K562 (cell line): ENCODE results near the gene TP73. TPM values are rescaled to one million over a fixed set of nuclear protein-coding genes. Genes with fewer than 3 reads are reported as not detected.

Source experiments
- DACH1 ChIP-seq: fragments of 450-650 bp; IDR thresholded peaks from 2 replicates; pipeline ENCODE4 v1.6.1; 2018; ENCODE audit not compliant: partially characterized antibody
- DIDO1 ChIP-seq: fragments of 450-650 bp; IDR thresholded peaks from 2 replicates; pipeline ENCODE4 v1.6.1; 2016; ENCODE audit warnings: low read depth, missing biosample characterization, missing genetic modification characterization
- ELF1 ChIP-seq: fragments of 200-800 bp; sonication (Bioruptor generic); IDR thresholded peaks from 2 replicates; pipeline ENCODE4 v1.6.1; 2016; ENCODE audit warnings: missing genetic modification characterization, missing compliant biosample characterization
- FOXK2 ChIP-seq, 2 experiments: fragments of 450-650 bp; IDR thresholded peaks in 1 of 2; conservative IDR thresholded peaks in 1 of 2; 2 replicates each; pipeline ENCODE4 v1.6.1; 2016; ENCODE audit warnings: low read depth in 2 of 2, mild to moderate bottlenecking in 1 of 2
- HLTF ChIP-seq: fragments of 450-650 bp; IDR thresholded peaks from 2 replicates; pipeline ENCODE4 v1.6.1; 2016
- HNRNPLL ChIP-seq: fragments of 200-400 bp; formaldehyde crosslinking; IDR thresholded peaks from 2 replicates; pipeline ENCODE4 v1.6.1; 2017; ENCODE audit warnings: low read length, low read depth, mild to moderate bottlenecking; ENCODE audit not compliant: poor library complexity, severe bottlenecking
- KAT8 ChIP-seq: fragments of 450-650 bp; IDR thresholded peaks from 2 replicates; pipeline ENCODE4 v1.6.1; 2016; ENCODE audit warnings: low read depth, mild to moderate bottlenecking
- MECOM ChIP-seq: fragments of 250-450 bp; sonication (Bioruptor Pico); IDR thresholded peaks from 2 replicates; pipeline ENCODE4 v1.8.0; 2022; ENCODE audit warnings: inconsistent platforms
- MED1 ChIP-seq: sonication (generic); formaldehyde crosslinking; IDR thresholded peaks from 2 replicates; pipeline ENCODE4 v1.8.1; 2023; ENCODE audit warnings: missing genetic modification reagents, borderline replicate concordance
- NCOA4 ChIP-seq: fragments of 450-650 bp; IDR thresholded peaks from 2 replicates; pipeline ENCODE4 v1.6.1; 2018; ENCODE audit warnings: mild to moderate bottlenecking; ENCODE audit not compliant: partially characterized antibody
- PHTF2 ChIP-seq: fragments of 250-450 bp; sonication (Bioruptor Pico); IDR thresholded peaks from 2 replicates; pipeline ENCODE4 v1.5.0; 2021; ENCODE audit warnings: mild to moderate bottlenecking
- PTTG1 ChIP-seq: fragments of 450-650 bp; IDR thresholded peaks from 2 replicates; pipeline ENCODE4 v1.6.1; 2016; ENCODE audit warnings: low read depth, mild to moderate bottlenecking, missing genetic modification characterization, missing compliant biosample characterization
- SMAD1 ChIP-seq: fragments of 150-350 bp; IDR thresholded peaks from 2 replicates; pipeline ENCODE4 v1.6.1; 2014; ENCODE audit warnings: low read length, low read depth; ENCODE audit not compliant: partially characterized antibody
- TEAD2 ChIP-seq: fragments of 450-650 bp; IDR thresholded peaks from 2 replicates; pipeline ENCODE4 v1.6.1; 2016; ENCODE audit warnings: missing genetic modification characterization, control low read depth, missing compliant biosample characterization
- TRIM28 ChIP-seq: fragments of 450-650 bp; IDR thresholded peaks from 2 replicates; pipeline ENCODE4 v1.6.1; 2017
- U2AF2 ChIP-seq: fragments of 200-400 bp; formaldehyde crosslinking; optimal IDR thresholded peaks from 2 replicates; pipeline ENCODE3; 2017; ENCODE audit warnings: low read depth, mild to moderate bottlenecking, low read length
- ZFPM2 ChIP-seq: fragments of 250-450 bp; sonication (Bioruptor Pico); IDR thresholded peaks from 2 replicates; pipeline ENCODE4 v1.5.1; 2022; ENCODE audit warnings: mild to moderate bottlenecking
- ZNF232 ChIP-seq: sonication (generic); formaldehyde crosslinking; IDR thresholded peaks from 2 replicates; pipeline ENCODE4 v1.8.0; 2022; ENCODE audit warnings: mild to moderate bottlenecking, missing genetic modification reagents
- polyA plus RNA-seq, 8 experiments: library from polyadenylated mRNA; depleted of rRNA in 4 of 8; stranded (reverse) in 5 of 8; unstranded in 3 of 8; fragments of >200 nt; fragmentation: Nextera tagmentation in 2 of 8; fragmentation: Illumina TruSeq in 1 of 8; extraction: Ambion mirVana in 2 of 8; extraction: Trizol in 1 of 8; gene quantifications; 2 replicates each; pipeline versions ENCODE4 v1.2.1 to v1.2.3, GENCODE V29; 2011 to 2014; ENCODE audit warnings: inconsistent platforms in 1 of 8, missing spikeins in 1 of 8
- total RNA-seq, 7 experiments: library from RNA; depleted of rRNA in 6 of 7; stranded (reverse); fragments of >200 nt in 6 of 7; fragmentation: Illumina TruSeq in 2 of 7; extraction: Trizol in 2 of 7; gene quantifications; 2 replicates each; pipeline versions ENCODE4 v1.2.1 to v1.2.3, GENCODE V29; 2011 to 2021; ENCODE audit warnings: low replicate concordance in 1 of 7
- TF ChIP-seq, protein P1 (sequence below): fragments of 250-450 bp; sonication (Bioruptor Pico); IDR thresholded peaks from 2 replicates; pipeline ENCODE4 v1.5.0; 2020; ENCODE audit warnings: mild to moderate bottlenecking, borderline replicate concordance
- TF ChIP-seq, protein P2 (sequence below): fragments of 450-650 bp; IDR thresholded peaks from 2 replicates; pipeline ENCODE4 v1.6.1; 2016; ENCODE audit warnings: low read depth

TP73 gene
- total and polyA plus RNA-seq, 9 of the 15 experiments (the other 6 are each of a cell fraction or from before 2014, with no cell fraction given): 0.07 to 1.6 (median 0.40) TPM; not detected in 2

DNA sequence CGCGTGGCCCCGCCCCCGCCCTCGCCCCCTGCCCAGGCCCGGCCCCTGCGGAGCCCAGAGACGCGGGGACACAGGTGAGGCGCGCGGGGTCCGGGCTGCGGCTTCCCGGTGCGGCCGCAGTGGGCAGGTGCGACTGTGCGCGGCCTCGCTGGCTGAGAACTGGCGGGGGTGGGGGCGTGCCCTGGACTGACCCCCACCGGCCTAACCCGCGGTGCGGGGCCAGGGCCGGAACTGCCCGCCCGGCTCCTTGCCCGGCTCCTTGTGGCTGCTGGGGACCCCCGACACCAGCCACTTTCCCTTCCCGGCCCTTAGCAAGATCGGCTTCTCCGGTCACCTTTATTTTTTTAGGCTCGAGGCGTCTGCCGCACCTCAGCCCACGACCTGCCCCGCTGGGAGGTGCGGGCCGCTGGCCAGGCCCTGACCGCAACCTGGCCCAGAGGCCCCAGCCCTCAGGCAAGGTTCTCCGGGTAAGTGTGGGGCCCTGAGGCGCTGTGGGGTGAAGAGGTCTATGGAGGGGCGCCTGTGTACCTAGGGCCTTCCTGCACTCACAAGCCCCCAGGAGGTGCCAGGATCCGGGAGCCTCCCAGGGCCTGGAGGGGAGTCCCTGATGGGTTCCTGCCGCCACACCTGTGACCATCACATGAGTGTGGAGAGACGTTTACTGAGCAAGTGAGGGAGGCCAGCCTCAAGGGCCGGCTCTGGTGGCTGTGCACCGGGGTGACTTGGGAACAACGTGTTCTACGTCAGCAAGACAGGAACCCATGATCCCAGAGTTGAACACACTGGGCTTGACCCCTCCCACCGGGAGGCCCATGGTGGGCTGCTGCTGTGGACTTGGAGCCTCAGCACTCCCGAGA is 120.6 kb downstream of the TP73 start, which contains the start of gene SMIM1 (continued):
- TF ChIP-seq, protein P1, sequence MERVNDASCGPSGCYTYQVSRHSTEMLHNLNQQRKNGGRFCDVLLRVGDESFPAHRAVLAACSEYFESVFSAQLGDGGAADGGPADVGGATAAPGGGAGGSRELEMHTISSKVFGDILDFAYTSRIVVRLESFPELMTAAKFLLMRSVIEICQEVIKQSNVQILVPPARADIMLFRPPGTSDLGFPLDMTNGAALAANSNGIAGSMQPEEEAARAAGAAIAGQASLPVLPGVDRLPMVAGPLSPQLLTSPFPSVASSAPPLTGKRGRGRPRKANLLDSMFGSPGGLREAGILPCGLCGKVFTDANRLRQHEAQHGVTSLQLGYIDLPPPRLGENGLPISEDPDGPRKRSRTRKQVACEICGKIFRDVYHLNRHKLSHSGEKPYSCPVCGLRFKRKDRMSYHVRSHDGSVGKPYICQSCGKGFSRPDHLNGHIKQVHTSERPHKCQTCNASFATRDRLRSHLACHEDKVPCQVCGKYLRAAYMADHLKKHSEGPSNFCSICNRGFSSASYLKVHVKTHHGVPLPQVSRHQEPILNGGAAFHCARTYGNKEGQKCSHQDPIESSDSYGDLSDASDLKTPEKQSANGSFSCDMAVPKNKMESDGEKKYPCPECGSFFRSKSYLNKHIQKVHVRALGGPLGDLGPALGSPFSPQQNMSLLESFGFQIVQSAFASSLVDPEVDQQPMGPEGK (CRISPR knock-in tag): no peak
- TF ChIP-seq ZNF232 (CRISPR knock-in tag) (no peak), DIDO1 (no peak), TRIM28 (no peak), FOXK2 (conservative IDR thresholded peaks at IDR 0.05 in 1 of 2, IDR thresholded peaks at IDR 0.05 in 1 of 2; ENCODE audit: low read depth in 2 of 2) (no peak), DACH1 (no peak), MED1 (CRISPR knock-in tag) (no peak), PHTF2 (CRISPR knock-in tag) (no peak), ZFPM2 (CRISPR knock-in tag) (no peak), HLTF (no peak), TEAD2 (tag) (no peak), NCOA4 (no peak), KAT8 (no peak), PTTG1 (tag) (no peak), U2AF2 (no peak), MECOM (CRISPR knock-in tag) (no peak), HNRNPLL (no peak), SMAD1 (no peak), ELF1 (tag) (no peak)
- TF ChIP-seq, protein P2, sequence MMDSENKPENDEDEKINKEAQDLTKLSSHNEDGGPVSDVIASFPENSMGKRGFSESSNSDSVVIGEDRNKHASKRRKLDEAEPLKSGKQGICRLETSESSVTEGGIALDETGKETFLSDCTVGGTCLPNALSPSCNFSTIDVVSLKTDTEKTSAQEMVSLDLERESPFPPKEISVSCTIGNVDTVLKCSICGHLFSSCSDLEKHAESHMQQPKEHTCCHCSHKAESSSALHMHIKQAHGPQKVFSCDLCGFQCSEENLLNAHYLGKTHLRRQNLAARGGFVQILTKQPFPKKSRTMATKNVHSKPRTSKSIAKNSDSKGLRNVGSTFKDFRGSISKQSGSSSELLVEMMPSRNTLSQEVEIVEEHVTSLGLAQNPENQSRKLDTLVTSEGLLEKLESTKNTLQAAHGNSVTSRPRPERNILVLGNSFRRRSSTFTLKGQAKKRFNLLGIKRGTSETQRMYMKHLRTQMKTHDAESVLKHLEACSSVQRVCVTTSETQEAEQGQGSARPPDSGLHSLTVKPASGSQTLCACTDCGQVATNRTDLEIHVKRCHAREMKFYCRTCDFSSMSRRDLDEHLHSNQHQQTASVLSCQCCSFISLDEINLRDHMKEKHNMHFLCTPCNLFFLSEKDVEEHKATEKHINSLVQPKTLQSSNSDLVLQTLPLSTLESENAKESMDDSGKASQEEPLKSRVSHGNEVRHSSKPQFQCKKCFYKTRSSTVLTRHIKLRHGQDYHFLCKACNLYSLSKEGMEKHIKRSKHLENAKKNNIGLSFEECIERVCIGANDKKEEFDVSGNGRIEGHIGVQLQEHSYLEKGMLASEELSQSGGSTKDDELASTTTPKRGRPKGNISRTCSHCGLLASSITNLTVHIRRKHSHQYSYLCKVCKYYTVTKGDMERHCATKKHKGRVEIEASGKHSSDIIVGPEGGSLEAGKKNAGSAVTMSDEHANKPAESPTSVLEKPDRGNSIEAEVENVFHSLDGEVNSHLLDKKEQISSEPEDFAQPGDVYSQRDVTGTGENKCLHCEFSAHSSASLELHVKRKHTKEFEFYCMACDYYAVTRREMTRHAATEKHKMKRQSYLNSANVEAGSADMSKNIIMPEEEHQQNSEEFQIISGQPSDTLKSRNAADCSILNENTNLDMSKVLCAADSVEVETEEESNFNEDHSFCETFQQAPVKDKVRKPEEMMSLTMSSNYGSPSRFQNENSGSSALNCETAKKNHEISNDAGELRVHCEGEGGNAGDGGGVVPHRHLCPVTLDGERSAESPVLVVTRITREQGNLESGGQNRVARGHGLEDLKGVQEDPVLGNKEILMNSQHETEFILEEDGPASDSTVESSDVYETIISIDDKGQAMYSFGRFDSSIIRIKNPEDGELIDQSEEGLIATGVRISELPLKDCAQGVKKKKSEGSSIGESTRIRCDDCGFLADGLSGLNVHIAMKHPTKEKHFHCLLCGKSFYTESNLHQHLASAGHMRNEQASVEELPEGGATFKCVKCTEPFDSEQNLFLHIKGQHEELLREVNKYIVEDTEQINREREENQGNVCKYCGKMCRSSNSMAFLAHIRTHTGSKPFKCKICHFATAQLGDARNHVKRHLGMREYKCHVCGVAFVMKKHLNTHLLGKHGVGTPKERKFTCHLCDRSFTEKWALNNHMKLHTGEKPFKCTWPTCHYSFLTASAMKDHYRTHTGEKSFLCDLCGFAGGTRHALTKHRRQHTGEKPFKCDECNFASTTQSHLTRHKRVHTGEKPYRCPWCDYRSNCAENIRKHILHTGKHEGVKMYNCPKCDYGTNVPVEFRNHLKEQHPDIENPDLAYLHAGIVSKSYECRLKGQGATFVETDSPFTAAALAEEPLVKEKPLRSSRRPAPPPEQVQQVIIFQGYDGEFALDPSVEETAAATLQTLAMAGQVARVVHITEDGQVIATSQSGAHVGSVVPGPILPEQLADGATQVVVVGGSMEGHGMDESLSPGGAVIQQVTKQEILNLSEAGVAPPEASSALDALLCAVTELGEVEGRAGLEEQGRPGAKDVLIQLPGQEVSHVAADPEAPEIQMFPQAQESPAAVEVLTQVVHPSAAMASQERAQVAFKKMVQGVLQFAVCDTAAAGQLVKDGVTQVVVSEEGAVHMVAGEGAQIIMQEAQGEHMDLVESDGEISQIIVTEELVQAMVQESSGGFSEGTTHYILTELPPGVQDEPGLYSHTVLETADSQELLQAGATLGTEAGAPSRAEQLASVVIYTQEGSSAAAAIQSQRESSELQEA: no peak
